Pancreas (tissue), 10 donors: ENCODE measurements around the gene DOK4. TPM values are rescaled to one million over a fixed set of nuclear protein-coding genes. Genes with fewer than 3 reads are reported as not detected.
"Not testable (repeated sequence)": the region's sequence is repeated elsewhere in the genome, so short reads cannot be mapped to it uniquely, and the experiment has no call there.

Experiments used
- ATAC-seq, 4 donors: fragments of 200-7000 bp; cut with Tn5 transposase; one replicate each; pipeline versions ENCODE4 v1.8.0 to v1.9.1; 2020; ENCODE audit warnings: mild to moderate bottlenecking in 4 of 4, moderate library complexity in 4 of 4
- DNase-seq, 6 donors: peaks; one replicate each; pipeline ENCODE4 v3.0.0-alpha.2; 2020
- FAIRE-seq: peaks from 2 replicates; lab custom pipeline; 2012; peaks lifted over from hg19 to GRCh38; lab: Jason Lieb, UNC
- H3K27ac ChIP-seq, 4 donors: fragments of 200-600 bp; sonication (generic); 1 replicate in 3 of 4; 2 replicates in 1 of 4; pipeline versions ENCODE4 v1.5.0 to v1.8.0; 2020
- H3K27me3 ChIP-seq, 4 donors: fragments of 200-600 bp; one replicate each; pipeline ENCODE4 v1.8.0; 2021
- H3K36me3 ChIP-seq, 3 donors: fragments of 200-600 bp; sonication (generic) in 1 of 3; one replicate each; pipeline versions ENCODE4 v1.5.0 to v1.8.0; 2020 to 2021
- H3K4me1 ChIP-seq, 3 donors: fragments of 200-600 bp; one replicate each; pipeline ENCODE4 v1.8.0; 2021
- H3K4me3 ChIP-seq, 4 donors: fragments of 200-600 bp; sonication (generic) in 2 of 4; one replicate each; pipeline versions ENCODE4 v1.5.0 to v1.8.0; 2020 to 2021
- H3K9me3 ChIP-seq, 4 donors: fragments of 200-600 bp; one replicate each; pipeline ENCODE4 v1.8.0; 2021
- CTCF ChIP-seq, 4 donors: fragments of 200-600 bp; sonication (generic) in 3 of 4; IDR thresholded peaks; one replicate each; pipeline versions ENCODE4 v1.5.0 to v1.8.0; 2021; ENCODE audit warnings: antibody characterized with exemption in 4 of 4
- WGBS, 2 donors: extraction: QIAGEN DNeasy Blood & Tissue Kit; methylation state at CpG; one replicate each; pipeline ENCODE4 v1.1.7; 2013; 5-methylcytosine and 5-hydroxymethylcytosine counted together
- intact Hi-C, 3 donors: fragments of 100-400 bp; cut with DNase I; formaldehyde crosslinking; loops; one replicate each; pipeline versions ENCODE4 v1.11.1 to v1.14.2; 2022
- polyA plus RNA-seq, 2 donors: library from polyadenylated mRNA; stranded (reverse); fragments of 200-250 nt; gene quantifications; one replicate each; pipeline ENCODE4 v1.2.3, GENCODE V29; 2013
- total RNA-seq, 6 donors: library from RNA; stranded (reverse); fragmentation: NEBNext Ultra II Directional in 4 of 6; extraction: Animal tissue kit (Norgen Biotek cat#: 25700) in 4 of 6; gene quantifications; one replicate each; pipeline versions ENCODE4 v1.2.1 to v1.2.4, GENCODE V29; 2021 to 2023
- donor health status: healthy with polysubstance abuse.
- donor health status: DM: no; HTN: no; CAD: no; lungs with moderate emphysema.
- donor health status: DM: no; HTN: no; CAD: no.
- donor health status: control.
- donor health status: control.
- donor health status: Bipolar disorder and iron deficiency.
- donor health status: DM: yes; HTN: yes; CAD: no.
- donor health status: DM: no; HTN: no; CAD: no.
- donor health status: DM: no; HTN: no; CAD: no.
- donor health status: DM: yes; HTN: yes; CAD: no.

Gene DOK4
- total and polyA plus RNA-seq, 8 donors, result 9.2 to 26.4 (median 15.5) TPM

DNA sequence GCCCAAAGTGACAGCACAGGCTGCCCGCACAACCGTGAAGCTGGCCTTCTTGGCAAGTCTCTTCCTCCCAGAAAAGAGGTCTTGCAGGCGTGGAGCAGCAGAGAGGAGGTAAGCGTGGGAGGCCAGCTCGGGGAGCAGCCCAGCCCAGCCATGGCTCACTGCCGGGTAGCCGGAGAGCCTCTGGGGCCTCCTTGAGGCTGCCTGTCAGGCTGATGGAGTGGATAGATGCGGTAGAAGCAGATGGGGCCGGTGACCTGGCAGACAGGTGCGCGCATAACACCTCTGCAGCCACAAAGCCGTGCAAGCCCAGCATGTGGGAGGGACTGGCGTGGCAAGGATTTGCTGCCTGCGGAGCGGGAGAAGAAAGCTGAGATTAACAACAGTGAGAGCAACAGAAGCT is 17.1 kb upstream of the DOK4 start:
- Histone ChIP-seq H3K27ac (no peak overlapping the region), H3K9me3 (no peaks in the 10 kb centered on the region), H3K4me3 (no peak overlapping the region), H3K36me3 (no peaks in the 10 kb centered on the region), H3K27me3 (no peaks in the 10 kb centered on the region), H3K4me1 (no peaks in the 10 kb centered on the region)
- no peak for TF ChIP-seq CTCF (IDR thresholded peaks at IDR 0.05)
- ATAC-seq (peak in 2 of 4 donors; percentile 50), DNase-seq (no peak), FAIRE-seq (no peak)
- 79 to 81% methylated on average over 11 to 15 of the region's 15 CpGs for WGBS, 2 donors
- intact Hi-C loops, result no loop called here

DNA sequence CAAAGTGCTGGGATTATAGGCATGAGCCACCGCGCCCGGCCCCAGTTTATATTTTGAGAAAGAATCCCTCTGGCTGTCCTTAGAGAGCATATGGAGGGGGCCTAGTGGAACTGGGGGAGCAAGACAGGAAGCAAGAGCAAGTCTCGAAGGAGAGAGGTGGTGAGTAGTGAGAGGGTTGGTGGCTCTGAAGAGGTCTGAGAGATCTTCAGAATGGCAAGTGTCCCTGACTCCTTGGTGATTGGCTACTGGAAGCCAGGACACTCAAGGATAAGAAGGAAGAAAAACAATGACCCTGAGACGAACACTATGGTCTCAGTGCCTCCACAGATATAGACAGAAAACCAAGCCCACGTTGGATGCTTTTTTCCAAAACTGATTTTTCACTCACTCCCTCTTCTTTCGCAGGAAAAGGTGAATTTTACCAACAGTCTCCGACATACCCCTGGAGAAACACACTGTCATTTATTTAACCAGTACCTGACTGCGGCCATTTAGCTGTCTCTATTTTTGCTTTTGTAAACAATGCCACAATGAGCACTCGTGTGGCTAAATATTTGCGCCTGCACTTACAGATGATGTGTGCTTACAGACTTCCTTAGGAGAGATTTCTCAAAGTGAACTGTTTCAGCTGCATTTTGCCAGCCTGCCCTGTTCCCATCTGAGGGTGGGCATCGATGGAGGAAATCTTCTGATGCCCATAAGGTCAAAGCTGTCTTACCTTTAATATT is 15.9 kb upstream of the DOK4 start:
- no peak for TF ChIP-seq CTCF (IDR thresholded peaks at IDR 0.05)
- no peaks in the 10 kb centered on the region for H3K36me3 ChIP-seq
- no peaks in the 10 kb centered on the region for H3K4me1 ChIP-seq
- ATAC-seq (peak in 2 of 4 donors; percentile 9 to 17), FAIRE-seq (no peak), DNase-seq (no peak)
- WGBS, 2 donors, result 76% methylated on average over 12 of the region's 12 CpGs
- no peak overlapping the region for H3K4me3 ChIP-seq
- intact Hi-C loops, result no loop called here
- no peak overlapping the region for H3K27ac ChIP-seq
- H3K27me3 ChIP-seq, result no peaks in the 10 kb centered on the region
- no peaks in the 10 kb centered on the region for H3K9me3 ChIP-seq

- no peaks in the 10 kb centered on the region for H3K27me3 ChIP-seq
- no peaks in the 10 kb centered on the region for H3K9me3 ChIP-seq
- no peak overlapping the region for H3K27ac ChIP-seq
- no peaks in the 10 kb centered on the region for H3K4me1 ChIP-seq
- FAIRE-seq (no peak), DNase-seq (no peak), ATAC-seq (no peak)
- intact Hi-C loops, result no loop called here
- WGBS, 2 donors, result 78 to 81% methylated on average over 7 of the region's 7 CpGs
- no peak overlapping the region for H3K4me3 ChIP-seq
- no peak for TF ChIP-seq CTCF (IDR thresholded peaks at IDR 0.05)
- H3K36me3 ChIP-seq, result no peaks in the 10 kb centered on the region
Measured at GRCh38 chr16:57501492-57501891, 15.2 kb upstream of the DOK4 start.

- no peak for FAIRE-seq
- TF ChIP-seq CTCF (IDR thresholded peaks at IDR 0.05), result no peak
- ATAC-seq, result peak; percentile 18 to 87 (median 69)
- Histone ChIP-seq H3K27ac (no peak overlapping the region), H3K4me3 (no peak overlapping the region), H3K36me3 (no peaks in the 10 kb centered on the region), H3K27me3 (no peaks in the 10 kb centered on the region), H3K9me3 (no peaks in the 10 kb centered on the region), H3K4me1 (no peaks in the 10 kb centered on the region)
- DNase-seq, result peak in 2 of 6 donors; percentile 44 to 52
- WGBS, 2 donors, result 55 to 58% methylated on average over 9 of the region's 9 CpGs
- intact Hi-C loops, result no loop called here
Measured at GRCh38 chr16:57500578-57501111, 14.4 kb upstream of the DOK4 start.

DNA sequence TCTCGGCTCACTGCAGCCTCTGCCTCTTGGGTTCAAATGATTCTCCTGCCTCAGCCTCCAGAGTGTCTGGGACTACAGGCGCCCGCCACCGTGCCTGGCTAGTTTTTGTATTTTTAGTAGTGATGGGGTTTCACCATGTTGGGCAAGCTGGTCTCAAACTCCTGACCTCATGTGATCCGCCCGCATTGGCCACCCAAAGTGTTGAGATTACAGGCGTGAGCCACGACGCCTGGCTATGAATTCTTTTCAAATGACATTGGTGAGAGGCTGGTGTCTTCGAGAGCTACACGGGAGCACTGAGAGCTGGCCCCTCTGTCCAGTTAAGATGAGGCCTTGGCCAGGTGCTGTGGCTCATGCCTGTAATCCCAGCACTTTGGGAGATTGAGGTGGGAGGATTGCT is 13.6 kb upstream of the DOK4 start:
- 88 to 92% methylated on average over 11 of the region's 11 CpGs for WGBS, 2 donors
- ATAC-seq, H3K4me1 ChIP-seq, H3K36me3 ChIP-seq, H3K27me3 ChIP-seq, H3K27ac ChIP-seq, H3K4me3 ChIP-seq, H3K9me3 ChIP-seq, DNase-seq, FAIRE-seq, intact Hi-C loops: not testable (repeated sequence)
